ENCODE measurements around the gene LSM11. TPM values are rescaled to one million over a fixed set of nuclear protein-coding genes. Genes with fewer than 3 reads are reported as not detected.
A peak's percentile ranks its signal among the peaks of the same experiment; 100 is the strongest.

The LSM11 gene
- polyA plus RNA-seq, 1 of the 3 experiments (the other 2 are of a cell fraction): 0.95 TPM

GRCh38 chr5:157730900-157731271 is 12.6 kb upstream of the LSM11 start:
- H3K9me2 ChIP-seq: no peaks in the 10 kb centered on the region
- WGBS (ENCODE audit: low lambda C conversion rate): 22% methylated on average over 5 of the region's 5 CpGs
- H3K27ac ChIP-seq (ENCODE audit: low read depth in 2 of 2, low read length in 1 of 2): peak overlapping the region; percentile 96 to 99
- ChIA-PET POLR2A (interaction anchor here (0.6 to 1.8 kb wide), 6 partner anchors 9 to 593 kb away, joined by 3 to 18 read pairs (median 4); partner anchors contain the start of genes LSM11 and MED7), CTCF (interaction anchor here (0.6 to 2.6 kb wide), 6 partner anchors 13 to 457 kb away, joined by 3 to 30 read pairs (median 5); partner anchors contain the start of gene LSM11)
- no peak for DNase-seq
- no peaks in the 10 kb centered on the region for H3K27me3 ChIP-seq (ENCODE audit: insufficient read depth)
- peaks cover 16% of the 10 kb centered on the region for H3K79me2 ChIP-seq (ENCODE audit: insufficient read depth)
- peak overlapping the region; percentile 84 to 93 for H3K4me3 ChIP-seq (ENCODE audit: low read depth in 2 of 2, low read length in 1 of 2)
- peaks cover 0 to 10% of the 10 kb centered on the region in 2 experiments; a peak in 2 of 4 replicates for H3K4me1 ChIP-seq (ENCODE audit: control insufficient read depth in 1 of 2, insufficient read depth in 2 of 2, low read depth in 1 of 2, low read length in 1 of 2)
- H3K9ac ChIP-seq: peak overlapping the region; percentile 86
- peak overlapping the region; percentile 90 for H3K4me2 ChIP-seq
- H3F3A ChIP-seq (replicated peaks; ENCODE audit: insufficient read depth): peaks cover 17% of the 10 kb centered on the region
- no peaks in the 10 kb centered on the region for H4K20me1 ChIP-seq (ENCODE audit: insufficient read depth)
- no peak for TF ChIP-seq NRF1 (IDR thresholded peaks at IDR 0.05; ENCODE audit: low read depth, low read length)
- peak in 1 of 2 experiments; percentile 21; a peak in 1 of 4 replicates for TF ChIP-seq EP300 (IDR thresholded peaks at IDR 0.05; ENCODE audit: borderline replicate concordance in 1 of 2, low read depth in 1 of 2, low read length in 1 of 2)
- TF ChIP-seq, protein P1, sequence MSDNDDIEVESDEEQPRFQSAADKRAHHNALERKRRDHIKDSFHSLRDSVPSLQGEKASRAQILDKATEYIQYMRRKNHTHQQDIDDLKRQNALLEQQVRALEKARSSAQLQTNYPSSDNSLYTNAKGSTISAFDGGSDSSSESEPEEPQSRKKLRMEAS (IDR thresholded peaks at IDR 0.05; ENCODE audit: low read depth): no peak
- peak overlapping the region; percentile 95 for H2AFZ ChIP-seq (ENCODE audit: low read depth)
- peaks cover 16 to 21% of the 10 kb centered on the region in 2 experiments for H3K36me3 ChIP-seq (replicated peaks in 1 of 2; ENCODE audit: control insufficient read depth in 1 of 2, insufficient read depth in 2 of 2, low read length in 1 of 2)
- no peaks in the 10 kb centered on the region for H3K9me3 ChIP-seq

- peaks cover 17 to 25% of the 10 kb centered on the region in 2 experiments for H3K36me3 ChIP-seq (replicated peaks in 1 of 2; ENCODE audit: control insufficient read depth in 1 of 2, insufficient read depth in 2 of 2, low read length in 1 of 2)
- peak within 1 kb of the TSS; percentile 84 to 93 for H3K4me3 ChIP-seq (ENCODE audit: low read depth in 2 of 2, low read length in 1 of 2)
- H3K79me2 ChIP-seq (ENCODE audit: insufficient read depth): peaks cover 16% of the 10 kb centered on the region
- 3% methylated on average over 41 of the region's 47 CpGs for whole genome bisulfite sequencing (ENCODE audit: low lambda C conversion rate)
- H3K9me3 ChIP-seq: no peaks in the 10 kb centered on the region
- H2AFZ ChIP-seq (ENCODE audit: low read depth): peak within 1 kb of the TSS; percentile 95
- H3K4me1 ChIP-seq (ENCODE audit: control insufficient read depth in 1 of 2, insufficient read depth in 2 of 2, low read depth in 1 of 2, low read length in 1 of 2): peaks cover 0 to 10% of the 10 kb centered on the region in 2 experiments; a peak in 2 of 4 replicates
- H3K27ac ChIP-seq (ENCODE audit: low read depth in 2 of 2, low read length in 1 of 2): peak within 1 kb of the TSS; percentile 96 to 99
- no peaks in the 10 kb centered on the region for H4K20me1 ChIP-seq (ENCODE audit: insufficient read depth)
- no peaks in the 10 kb centered on the region for H3K9me2 ChIP-seq
- CTCF ChIA-PET: interaction anchor here (0.7 to 2.6 kb wide), 6 partner anchors 12 to 1425 kb away, joined by 3 to 30 read pairs (median 5); partner anchors contain the start of gene LSM11
- peak within 1 kb of the TSS; percentile 86 for H3K9ac ChIP-seq
- no peaks in the 10 kb centered on the region for H3K27me3 ChIP-seq (ENCODE audit: insufficient read depth)
- peak; percentile 91 for DNase-seq
- POLR2A ChIA-PET: interaction anchor here (0.6 to 1.8 kb wide), 6 partner anchors 10 to 593 kb away, joined by 4 to 18 read pairs (median 4); partner anchors contain the start of genes LSM11 and MED7
- H3K4me2 ChIP-seq: peak within 1 kb of the TSS; percentile 90
- peaks cover 17% of the 10 kb centered on the region for H3F3A ChIP-seq (replicated peaks; ENCODE audit: insufficient read depth)
- TF ChIP-seq EP300 (IDR thresholded peaks at IDR 0.05; ENCODE audit: borderline replicate concordance in 1 of 2, low read depth in 1 of 2, low read length in 1 of 2) (no peak), ELF1 (IDR thresholded peaks at IDR 0.05) (peak; percentile 82), TCF12 (IDR thresholded peaks at IDR 0.05) (0 out of 2 replicates have a peak, but pooled peaks have one; percentile 13), GABPA (IDR thresholded peaks at IDR 0.05; ENCODE audit: low read depth) (peak; percentile 94), CTCF (IDR thresholded peaks at IDR 0.05) (no peak), EZH2phosphoT487 (IDR thresholded peaks at IDR 0.05; ENCODE audit: borderline replicate concordance, low read depth) (no peak), TEAD4 (IDR thresholded peaks at IDR 0.05; ENCODE audit: borderline replicate concordance, insufficient read depth) (no peak), MEF2A (IDR thresholded peaks at IDR 0.05; ENCODE audit: borderline replicate concordance, low read depth) (no peak), JUND (IDR thresholded peaks at IDR 0.05) (no peak), PBX3 (IDR thresholded peaks at IDR 0.05) (no peak), RCOR1 (IDR thresholded peaks at IDR 0.05; ENCODE audit: low read length) (peak; percentile 38; the same call in 1 of the 2 replicates), YY1 (IDR thresholded peaks at IDR 0.05; ENCODE audit: low read depth) (peak; percentile 72; the same call in 1 of the 2 replicates), SIN3A (IDR thresholded peaks at IDR 0.05; ENCODE audit: borderline replicate concordance, low read depth, low read length) (0 out of 2 replicates have a peak, but pooled peaks have one; percentile 37), USF2 (IDR thresholded peaks at IDR 0.05; ENCODE audit: borderline replicate concordance, low read depth, low read length) (no peak), RAD21 (IDR thresholded peaks at IDR 0.05; ENCODE audit: low read length) (no peak), CHD2 (IDR thresholded peaks at IDR 0.05; ENCODE audit: low read length, partially characterized antibody) (peak; percentile 87), RXRA (IDR thresholded peaks at IDR 0.05; ENCODE audit: borderline replicate concordance, low read depth) (no peak), NRF1 (IDR thresholded peaks at IDR 0.05; ENCODE audit: low read depth, low read length) (no peak; the same call in 1 of the 2 replicates), RFX5 (IDR thresholded peaks at IDR 0.05; ENCODE audit: low read length) (no peak)
- TF ChIP-seq, protein P1 (IDR thresholded peaks at IDR 0.05; ENCODE audit: low read depth): peak; percentile 87
Observed at GRCh38 chr5:157731272-157732129, 12.0 kb upstream of the LSM11 start, which contains the start of gene THG1L. Gene THG1L (plus strand): TSS chr5:157731420. CDS start chr5:157731441, 21 bp downstream.
